Hepatocyte (in vitro differentiated cells): ENCODE data around the gene HSD11B1. TPM values are rescaled to one million over a fixed set of nuclear protein-coding genes. Genes with fewer than 3 reads are reported as not detected.

Experiments
- DNase-seq: peaks from one replicate; pipeline ENCODE4 v3.0.0-alpha.2; 2016; ENCODE audit warnings: low spot score
- H2AFZ ChIP-seq: fragments of 200-600 bp; sonication (generic); 2 replicates; pipeline ENCODE4 v1.6.0; 2016; ENCODE audit warnings: antibody characterized with exemption, mild to moderate bottlenecking
- H3K27ac ChIP-seq: fragments of 200-600 bp; sonication (generic); 2 replicates; pipeline ENCODE4 v1.5.1; 2016; ENCODE audit warnings: mild to moderate bottlenecking
- H3K27me3 ChIP-seq: fragments of 200-600 bp; sonication (generic); 2 replicates; pipeline ENCODE4 v1.6.1; 2016
- H3K36me3 ChIP-seq: fragments of 200-600 bp; sonication (generic); replicated peaks from 2 replicates; pipeline ENCODE4 v1.5.1; 2016; ENCODE audit warnings: low read depth; ENCODE audit not compliant: insufficient read depth
- H3K4me1 ChIP-seq: fragments of 200-600 bp; sonication (generic); 2 replicates; pipeline ENCODE4 v1.5.1; 2016; ENCODE audit warnings: mild to moderate bottlenecking, moderate library complexity; ENCODE audit not compliant: insufficient read depth
- H3K4me2 ChIP-seq: fragments of 200-600 bp; sonication (generic); 2 replicates; pipeline ENCODE4 v1.6.0; 2016
- H3K4me3 ChIP-seq: fragments of 200-600 bp; sonication (generic); 2 replicates; pipeline ENCODE4 v1.5.1; 2016; ENCODE audit warnings: mild to moderate bottlenecking
- H3K79me2 ChIP-seq: fragments of 200-600 bp; sonication (generic); 2 replicates; pipeline ENCODE4 v1.6.0; 2017; ENCODE audit warnings: mild to moderate bottlenecking
- H3K9me2 ChIP-seq: fragments of 200-600 bp; sonication (generic); replicated peaks from 2 replicates; pipeline ENCODE4 v1.6.0; 2017; ENCODE audit warnings: mild to moderate bottlenecking; ENCODE audit not compliant: insufficient read depth
- H3K9me3 ChIP-seq: fragments of 200-600 bp; sonication (generic); 2 replicates; pipeline ENCODE4 v1.5.1; 2016; ENCODE audit warnings: low read depth, mild to moderate bottlenecking
- H4K20me1 ChIP-seq: fragments of 200-600 bp; sonication (generic); 2 replicates; pipeline ENCODE4 v1.6.0; 2016; ENCODE audit warnings: mild to moderate bottlenecking; ENCODE audit not compliant: insufficient read depth, poor library complexity, severe bottlenecking
- CTCF ChIP-seq: fragments of 200-600 bp; sonication (generic); IDR thresholded peaks from 2 replicates; pipeline ENCODE4 v1.5.1; 2016; ENCODE audit warnings: antibody characterized with exemption, mild to moderate bottlenecking; ENCODE audit not compliant: poor library complexity
- EZH2 ChIP-seq: fragments of 200-600 bp; sonication (generic); IDR thresholded peaks from 2 replicates; pipeline ENCODE4 v1.6.1; 2016; ENCODE audit warnings: antibody characterized with exemption, mild to moderate bottlenecking, borderline replicate concordance
- EZH2phosphoT487 ChIP-seq: fragments of 200-600 bp; sonication (generic); IDR thresholded peaks from one replicate; pipeline ENCODE4 v1.6.1; 2018; ENCODE audit warnings: antibody characterized with exemption, mild to moderate bottlenecking, low read depth, moderate library complexity; ENCODE audit not compliant: unreplicated experiment, severe bottlenecking
- WGBS: methylation state at CpG from one replicate; pipeline ENCODE4 v1.1.6; 2016; ENCODE audit warnings: low lambda C conversion rate; ENCODE audit errors: missing lambda C conversion rate; 5-methylcytosine and 5-hydroxymethylcytosine counted together
- polyA plus RNA-seq: library from polyadenylated mRNA; unstranded; fragments of >200 nt; fragmentation: Nextera tagmentation; extraction: Ambion mirVana; gene quantifications from 2 replicates; pipeline ENCODE4 v1.2.1, GENCODE V29; 2016
- total RNA-seq: library from RNA; depleted of rRNA; stranded (reverse); fragments of >200 nt; gene quantifications from 2 replicates; pipeline ENCODE4 v1.2.3, GENCODE V29; 2014

HSD11B1 gene
- total and polyA plus RNA-seq, 2 experiments from 2014 or later = 1.7 TPM; not detected in 1

GRCh38 chr1:209746451-209747165 lies 42.0 kb downstream of the HSD11B1 start:
- DNase-seq = no peak
- WGBS = 57% methylated on average over 4 of the region's 4 CpGs
- no peak overlapping the region for H3K4me2 ChIP-seq

GRCh38 chr1:209747580-209748262 lies 43.1 kb downstream of the HSD11B1 start:
- Histone ChIP-seq H3K4me1 (no peaks in the 10 kb centered on the region), H3K9me3 (no peaks in the 10 kb centered on the region), H3K4me3 (no peak overlapping the region), H3K36me3 (no peaks in the 10 kb centered on the region), H3K79me2 (no peaks in the 10 kb centered on the region), H3K27me3 (no peaks in the 10 kb centered on the region), H3K4me2 (peak overlapping the region; percentile 68), H3K27ac (peak overlapping the region; percentile 22), H2AFZ (peak overlapping the region; percentile 34), H3K9me2 (no peaks in the 10 kb centered on the region), H4K20me1 (no peaks in the 10 kb centered on the region)
- peak; percentile 99 for TF ChIP-seq CTCF
- no peak for TF ChIP-seq EZH2
- no peak for TF ChIP-seq EZH2phosphoT487
- DNase-seq = peak; percentile 97
- 10% methylated on average over 37 of the region's 37 CpGs for WGBS

More at GRCh38 chr1:209746451-209747165, 42.0 kb downstream of the HSD11B1 start:
- Histone ChIP-seq H3K27ac (peak overlapping the region; percentile 22), H3K27me3 (no peaks in the 10 kb centered on the region), H3K4me3 (no peak overlapping the region), H3K9me3 (no peaks in the 10 kb centered on the region), H2AFZ (no peak overlapping the region), H3K79me2 (no peaks in the 10 kb centered on the region), H4K20me1 (no peaks in the 10 kb centered on the region), H3K9me2 (no peaks in the 10 kb centered on the region), H3K36me3 (no peaks in the 10 kb centered on the region), H3K4me1 (no peaks in the 10 kb centered on the region)
- TF ChIP-seq CTCF (no peak), EZH2phosphoT487 (no peak), EZH2 (no peak)

GRCh38 chr1:209748620-209749019 lies 44.0 kb downstream of the HSD11B1 start:
- Histone ChIP-seq H3K4me1 (no peaks in the 10 kb centered on the region), H3K9me3 (no peaks in the 10 kb centered on the region), H2AFZ (no peak overlapping the region), H3K36me3 (no peaks in the 10 kb centered on the region), H3K27ac (no peak overlapping the region), H3K79me2 (no peaks in the 10 kb centered on the region), H4K20me1 (no peaks in the 10 kb centered on the region), H3K4me3 (no peak overlapping the region), H3K9me2 (no peaks in the 10 kb centered on the region), H3K27me3 (no peaks in the 10 kb centered on the region), H3K4me2 (no peak overlapping the region)
- TF ChIP-seq EZH2 (no peak), EZH2phosphoT487 (no peak), CTCF (no peak)
- 66% methylated on average over 4 of the region's 4 CpGs for WGBS
- no peak for DNase-seq
